Measurements from ENCODE around the gene AUTS2.

AUTS2 gene

GRCh38 chr7:70014472-70015177, 416.4 kb downstream of the AUTS2 start:
- DNase-seq, result no peak

GRCh38 chr7:70015353-70015752, 417.1 kb downstream of the AUTS2 start:
- no peak for DNase-seq

GRCh38 chr7:70016044-70016770, 417.9 kb downstream of the AUTS2 start:
- DNase-seq, result no peak

- DNase-seq, result no peak
Measured at GRCh38 chr7:70017357-70017756, 419.1 kb downstream of the AUTS2 start.

- DNase-seq, result no peak
Measured at GRCh38 chr7:70018700-70019099, 420.4 kb downstream of the AUTS2 start.

GRCh38 chr7:70027867-70028266, 429.6 kb downstream of the AUTS2 start:
- DNase-seq, result no peak

- no peak for DNase-seq
Measured at GRCh38 chr7:70028620-70029019, 430.3 kb downstream of the AUTS2 start.

GRCh38 chr7:70029993-70030392, 431.7 kb downstream of the AUTS2 start:
- DNase-seq, result no peak

GRCh38 chr7:70030745-70031144, 432.5 kb downstream of the AUTS2 start:
- DNase-seq, result no peak

GRCh38 chr7:70031245-70031644, 433.0 kb downstream of the AUTS2 start:
- DNase-seq, result no peak

- DNase-seq, result no peak
Measured at GRCh38 chr7:70032649-70033048, 434.4 kb downstream of the AUTS2 start.

GRCh38 chr7:70033226-70033625, 435.0 kb downstream of the AUTS2 start:
- DNase-seq, result no peak

- no peak for DNase-seq
Measured at GRCh38 chr7:70034999-70035398, 436.7 kb downstream of the AUTS2 start.

GRCh38 chr7:70035519-70035918, 437.2 kb downstream of the AUTS2 start:
- no peak for DNase-seq

GRCh38 chr7:70035955-70036354, 437.7 kb downstream of the AUTS2 start:
- DNase-seq, result no peak

GRCh38 chr7:70036695-70037094, 438.4 kb downstream of the AUTS2 start:
- no peak for DNase-seq

GRCh38 chr7:70037171-70037933, 439.1 kb downstream of the AUTS2 start:
- DNase-seq, result no peak

- no peak for DNase-seq
Measured at GRCh38 chr7:70040051-70040450, 441.8 kb downstream of the AUTS2 start.

- peak in 1 of 2 experiments; percentile 36 for DNase-seq
Measured at GRCh38 chr7:70040970-70041766, 442.9 kb downstream of the AUTS2 start.

- peak in 1 of 2 experiments; percentile 28 for DNase-seq
Measured at GRCh38 chr7:70042533-70042932, 444.3 kb downstream of the AUTS2 start.

- no peak for DNase-seq
Measured at GRCh38 chr7:70043015-70043538, 444.8 kb downstream of the AUTS2 start.

GRCh38 chr7:70044064-70044463, 445.8 kb downstream of the AUTS2 start:
- DNase-seq, result no peak

GRCh38 chr7:70044525-70044924, 446.2 kb downstream of the AUTS2 start:
- DNase-seq, result no peak
